ENCODE measurements around the gene CCNT1.
"Not testable (repeated sequence)": the region's sequence is repeated elsewhere in the genome, so short reads cannot be mapped to it uniquely, and the experiment has no call there.

The CCNT1 gene

DNA sequence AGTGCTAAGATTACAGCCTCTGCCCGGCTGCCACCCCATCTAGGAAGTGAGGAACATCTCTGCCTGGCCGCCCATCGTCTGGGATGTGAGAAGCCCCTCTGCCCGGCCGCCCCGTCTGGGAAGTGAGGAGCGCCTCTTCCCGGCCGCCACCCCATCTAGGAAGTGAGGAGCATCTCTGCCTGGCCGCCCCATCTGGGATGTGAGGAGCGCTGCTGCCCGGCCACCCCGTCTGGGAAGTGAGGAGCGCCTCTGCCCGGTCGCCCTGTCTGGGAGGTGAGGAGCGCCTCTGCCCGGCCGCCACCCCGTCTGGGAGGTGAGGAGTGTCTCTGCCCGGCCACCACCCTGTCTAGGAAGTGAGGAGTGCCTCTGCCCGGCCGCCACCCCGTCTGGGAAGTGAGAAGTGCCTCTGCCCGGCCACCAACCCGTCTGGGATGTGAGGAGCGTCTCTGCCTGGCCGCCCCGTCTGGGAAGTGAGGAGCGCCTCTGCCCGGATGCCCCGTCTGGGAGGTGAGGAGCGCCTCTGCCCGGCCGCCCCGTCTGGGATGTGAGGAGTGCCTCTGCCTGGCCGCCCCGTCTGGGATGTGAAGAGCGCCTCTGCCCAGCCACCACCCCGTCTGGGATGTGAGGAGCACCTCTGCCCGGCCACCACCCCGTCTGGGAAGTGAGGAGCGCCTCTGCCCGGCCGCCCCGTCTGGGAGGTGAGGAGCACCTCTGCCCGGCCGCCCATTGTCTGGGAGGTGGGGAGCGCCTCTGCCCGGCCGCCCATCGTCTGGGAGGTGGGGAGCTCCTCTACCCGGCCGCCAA lies 74.6 kb downstream of the CCNT1 start:
- not testable (repeated sequence) for DNase-seq (ENCODE audit: low spot score); FAIRE-seq

DNA sequence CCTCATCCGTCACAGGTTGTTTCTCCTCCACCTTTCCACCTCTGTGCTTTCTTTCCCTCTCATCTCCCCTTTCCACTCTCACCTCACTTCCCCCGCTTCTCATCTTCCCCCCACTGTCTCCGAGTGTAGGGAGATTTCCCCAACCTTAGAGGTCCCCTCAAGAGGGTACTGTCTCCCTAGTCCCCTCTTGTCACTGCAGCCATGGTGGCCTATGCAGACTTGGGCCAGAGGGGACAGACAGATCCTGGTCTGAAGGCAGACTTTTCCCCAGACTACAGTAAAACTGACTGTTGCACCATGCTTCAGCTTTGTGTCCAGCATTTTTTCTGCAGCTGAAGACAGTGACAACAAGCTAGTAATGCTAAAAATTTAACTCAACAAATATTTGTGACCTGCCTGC lies 75.7 kb downstream of the CCNT1 start:
- FAIRE-seq, result no peak
- no peak for DNase-seq (ENCODE audit: low spot score)

DNA sequence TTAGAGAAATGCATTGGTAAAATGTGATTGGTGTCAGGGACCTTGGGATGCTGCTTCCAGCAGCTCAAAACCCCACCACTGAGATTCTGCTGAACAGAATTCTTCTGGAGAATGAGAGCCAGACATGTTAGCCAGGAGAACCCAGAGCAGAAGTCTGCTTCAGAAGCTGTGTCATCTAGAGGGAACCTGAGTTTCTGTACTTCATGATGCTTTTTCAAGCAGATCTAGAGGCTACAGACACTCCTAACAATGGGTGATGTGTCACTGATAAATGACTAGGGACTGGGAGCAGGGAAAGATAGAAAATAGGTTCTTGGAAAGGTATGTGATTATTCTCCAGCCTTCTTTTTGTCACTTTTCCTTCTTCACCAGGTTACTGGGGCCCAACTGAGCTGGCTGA lies 76.1 kb downstream of the CCNT1 start:
- FAIRE-seq, result no peak
- no peak for DNase-seq (ENCODE audit: low spot score)
